PC-9 (cell line): ENCODE measurements around the gene QRICH2.

Experiments used
- CTCF ChIP-seq: fragments of 200-600 bp; sonication (generic); conservative IDR thresholded peaks from 2 replicates; pipeline ENCODE4 v1.6.1; 2017; ENCODE audit warnings: mixed run types, antibody characterized with exemption, mild to moderate bottlenecking, moderate library complexity
- EZH2 ChIP-seq: fragments of 200-600 bp; sonication (generic); IDR thresholded peaks from 2 replicates; pipeline ENCODE4 v1.8.0; 2017; ENCODE audit warnings: antibody characterized with exemption, low read depth

- no peak for TF ChIP-seq CTCF
- TF ChIP-seq EZH2, result no peak
Observed at GRCh38 chr17:76268015-76268749, 39.9 kb downstream of the QRICH2 start.
